DOHH2 (cell line): ENCODE results near the gene SPESP1.

Experiments used
- H3F3A ChIP-seq: fragments of 200-600 bp; sonication (generic), shearing (Covaris generic); 2 replicates; pipeline ENCODE4 v1.6.0; 2016; ENCODE audit warnings: antibody characterized with exemption, mild to moderate bottlenecking; ENCODE audit not compliant: control insufficient read depth, insufficient read depth
- H3K27ac ChIP-seq: fragments of 200-600 bp; sonication (generic); 2 replicates; pipeline ENCODE4 v1.5.1; 2014; ENCODE audit warnings: low read depth, mild to moderate bottlenecking, low read length, moderate library complexity
- H3K27me3 ChIP-seq: fragments of 200-600 bp; sonication (generic); 2 replicates; pipeline ENCODE4 v1.6.1; 2014; ENCODE audit warnings: mild to moderate bottlenecking, low read length, mixed read lengths; ENCODE audit not compliant: control insufficient read depth
- H3K36me3 ChIP-seq: fragments of 200-600 bp; sonication (generic); 2 replicates; pipeline ENCODE4 v1.6.1; 2014; ENCODE audit warnings: mild to moderate bottlenecking, low read length, moderate library complexity, mixed read lengths; ENCODE audit not compliant: control insufficient read depth
- H3K4me1 ChIP-seq: fragments of 200-600 bp; sonication (generic); 2 replicates; pipeline ENCODE4 v1.6.1; 2014; ENCODE audit warnings: mild to moderate bottlenecking, low read length, mixed read lengths; ENCODE audit not compliant: control insufficient read depth
- H3K4me2 ChIP-seq: fragments of 200-600 bp; sonication (generic); 2 replicates; pipeline ENCODE4 v1.6.0; 2014; ENCODE audit warnings: mild to moderate bottlenecking, low read length, moderate library complexity
- H3K4me3 ChIP-seq: fragments of 200-600 bp; sonication (generic); 2 replicates; pipeline ENCODE4 v1.5.1; 2014; ENCODE audit warnings: mild to moderate bottlenecking, low read length, mixed read lengths
- H3K79me2 ChIP-seq: fragments of 200-600 bp; sonication (generic); 2 replicates; pipeline ENCODE4 v1.6.1; 2014; ENCODE audit warnings: mild to moderate bottlenecking, low read length, mixed read lengths; ENCODE audit not compliant: control insufficient read depth
- H3K9me2 ChIP-seq: fragments of 200-600 bp; sonication (generic); replicated peaks from 2 replicates; pipeline ENCODE4 v1.6.1; 2014; ENCODE audit warnings: mild to moderate bottlenecking, low read length, mixed read lengths; ENCODE audit not compliant: control insufficient read depth
- H3K9me3 ChIP-seq: fragments of 200-600 bp; sonication (generic); 2 replicates; pipeline ENCODE4 v1.6.1; 2014; ENCODE audit warnings: antibody characterized with exemption, low read length, mixed read lengths; ENCODE audit not compliant: control insufficient read depth, insufficient read depth
- H4K20me1 ChIP-seq: fragments of 200-600 bp; sonication (generic); 2 replicates; pipeline ENCODE4 v1.6.0; 2014; ENCODE audit warnings: low read depth, mild to moderate bottlenecking, antibody characterized with exemption, low read length, moderate library complexity; ENCODE audit not compliant: control insufficient read depth, insufficient read depth
- CTCF ChIP-seq: fragments of 200-600 bp; sonication (generic); IDR thresholded peaks from one replicate; pipeline ENCODE4 v1.5.1; 2014; ENCODE audit warnings: antibody characterized with exemption, mild to moderate bottlenecking, low read depth, low read length; ENCODE audit not compliant: poor library complexity, severe bottlenecking
- EZH2phosphoT487 ChIP-seq: fragments of 200-600 bp; sonication (generic); IDR thresholded peaks from 2 replicates; pipeline ENCODE4 v1.6.1; 2017; ENCODE audit warnings: borderline replicate concordance, mild to moderate bottlenecking, antibody characterized with exemption, low read length, moderate library complexity, mixed read lengths

SPESP1 gene

GRCh38 chr15:68924866-68925560 is 5.3 kb upstream of the SPESP1 start:
- H3K9me3 ChIP-seq: no peaks in the 10 kb centered on the region
- no peak overlapping the region for H3K27ac ChIP-seq
- H3K36me3 ChIP-seq: no peaks in the 10 kb centered on the region
- no peaks in the 10 kb centered on the region for H3K79me2 ChIP-seq
- TF ChIP-seq EZH2phosphoT487 (no peak), CTCF (peak; percentile 87)
- H3K4me3 ChIP-seq: no peak overlapping the region
- peak overlapping the region; percentile 29 for H3K4me2 ChIP-seq
- H3K4me1 ChIP-seq: peaks cover 5% of the 10 kb centered on the region
- no peaks in the 10 kb centered on the region for H3K9me2 ChIP-seq
- H3K27me3 ChIP-seq: peaks cover 4% of the 10 kb centered on the region
- H4K20me1 ChIP-seq: no peaks in the 10 kb centered on the region
- H3F3A ChIP-seq: no peaks in the 10 kb centered on the region

GRCh38 chr15:68933001-68933400 is 2.7 kb downstream of the SPESP1 start:
- Histone ChIP-seq H3K4me1 (no peaks in the 10 kb centered on the region), H3K9me2 (no peaks in the 10 kb centered on the region), H3K27ac (no peak overlapping the region), H3K36me3 (no peaks in the 10 kb centered on the region), H3K9me3 (no peaks in the 10 kb centered on the region; the same call in 1 of the 2 replicates), H3K79me2 (no peaks in the 10 kb centered on the region), H3F3A (no peaks in the 10 kb centered on the region), H3K4me3 (no peak overlapping the region), H4K20me1 (no peaks in the 10 kb centered on the region), H3K27me3 (peaks cover 2% of the 10 kb centered on the region; the same call in 1 of the 2 replicates), H3K4me2 (no peak overlapping the region)
- TF ChIP-seq CTCF (no peak), EZH2phosphoT487 (no peak)

GRCh38 chr15:68934341-68934740 is 4.0 kb downstream of the SPESP1 start:
- Histone ChIP-seq H4K20me1 (no peaks in the 10 kb centered on the region), H3K9me2 (no peaks in the 10 kb centered on the region), H3K9me3 (no peaks in the 10 kb centered on the region; the same call in 1 of the 2 replicates), H3K27ac (no peak overlapping the region), H3K36me3 (no peaks in the 10 kb centered on the region), H3K4me3 (no peak overlapping the region), H3F3A (no peaks in the 10 kb centered on the region), H3K79me2 (no peaks in the 10 kb centered on the region), H3K4me1 (no peaks in the 10 kb centered on the region), H3K4me2 (no peak overlapping the region), H3K27me3 (peaks cover 10% of the 10 kb centered on the region)
- TF ChIP-seq CTCF (no peak), EZH2phosphoT487 (no peak)
